GM18951 (cell line): ENCODE measurements around the gene PFKP.
"Not testable (repeated sequence)": the region's sequence is repeated elsewhere in the genome, so short reads cannot be mapped to it uniquely, and the experiment has no call there.

ENCODE experiments used
- POLR2A ChIP-seq: IDR thresholded peaks from 4 replicates; pipeline ENCODE4 v1.6.1; 2011; ENCODE audit warnings: mild to moderate bottlenecking; ENCODE audit not compliant: insufficient read length, insufficient read depth; ENCODE audit errors: extremely low read depth
- in situ Hi-C: fragments of 300-500 bp; cut with MboI; formaldehyde crosslinking; loops from one replicate; pipeline ENCODE4 v1.12.0; 2022; ENCODE audit warnings: low sequenced_read_pairs, mixed read lengths, inconsistent platforms; ENCODE audit not compliant: unreplicated experiment

PFKP gene

DNA sequence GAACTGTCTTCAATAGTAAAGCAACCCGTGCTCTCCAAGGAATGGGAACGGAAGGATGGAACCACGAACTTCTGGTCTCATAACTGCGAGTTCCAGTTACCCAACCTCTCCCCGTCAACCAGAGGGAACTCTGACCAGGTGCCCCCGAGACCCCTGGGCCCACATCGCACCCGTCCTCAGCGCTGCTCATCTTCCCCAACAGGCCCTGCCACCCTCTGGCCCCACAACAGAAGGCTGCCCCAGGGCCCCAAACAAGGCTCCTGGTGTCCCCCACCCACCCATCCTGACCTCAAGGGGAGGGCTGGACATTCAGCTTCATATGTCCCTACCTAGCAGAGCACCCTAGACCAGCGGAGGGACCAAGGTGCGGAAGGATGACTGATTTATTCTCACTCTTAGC lies 82.6 kb downstream of the PFKP start:
- TF ChIP-seq POLR2A = no peak
- in situ Hi-C loops = no loop called here

- in situ Hi-C loops = no loop called here
- TF ChIP-seq POLR2A = no peak
Measured at GRCh38 chr10:3150366-3150765, 83.0 kb downstream of the PFKP start.

DNA sequence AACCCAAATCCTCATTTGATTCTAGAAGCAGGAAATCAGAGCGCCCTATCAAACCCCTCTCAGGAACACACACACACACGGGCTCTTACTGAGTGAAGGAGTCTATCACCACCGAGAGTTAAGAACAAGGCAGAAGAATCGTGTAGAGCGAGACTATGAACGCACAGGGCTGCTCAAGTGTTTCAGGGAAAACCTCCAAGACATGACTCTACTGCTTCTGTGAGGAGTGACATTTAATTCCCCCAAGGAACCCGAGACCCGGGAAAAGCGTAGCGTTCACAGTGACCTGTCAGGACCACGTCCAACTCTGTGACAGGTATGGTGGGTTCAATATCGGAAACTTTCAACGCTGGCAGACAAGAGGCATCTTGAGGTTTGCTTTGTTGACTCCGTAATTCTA lies 83.6 kb downstream of the PFKP start:
- no peak for TF ChIP-seq POLR2A
- in situ Hi-C loops = no loop called here

DNA sequence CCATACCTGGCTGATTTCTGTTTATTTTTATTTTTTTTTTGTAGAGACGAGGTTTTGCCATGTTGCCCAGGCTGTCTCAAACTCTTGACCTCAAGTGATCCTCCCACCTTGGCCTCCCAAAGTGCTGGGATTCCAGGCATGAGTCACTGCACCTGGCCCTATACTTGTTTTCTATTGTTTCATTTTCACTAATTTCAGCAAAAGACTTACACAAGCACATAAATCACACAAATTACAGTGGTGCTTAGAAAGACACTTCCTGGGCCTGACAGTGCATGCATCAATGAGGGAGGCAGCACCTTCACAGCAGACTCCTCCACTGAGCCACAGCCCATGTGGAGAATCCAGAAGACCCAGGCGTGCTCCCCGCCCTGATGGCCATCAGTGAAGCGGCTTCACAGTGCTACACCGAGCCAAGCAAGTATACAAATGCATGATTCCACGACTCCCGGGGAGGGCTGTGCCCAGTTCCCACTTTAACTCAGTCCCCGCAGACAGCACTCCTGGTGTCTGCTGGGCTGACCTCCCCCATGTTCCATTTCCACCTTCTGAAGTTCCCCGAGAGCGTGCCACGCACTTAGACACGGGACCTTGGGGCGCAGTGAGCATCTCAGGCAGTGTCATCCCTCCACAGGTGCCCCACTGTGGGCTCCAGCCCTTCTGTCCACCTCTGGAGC lies 84.7 kb downstream of the PFKP start:
- in situ Hi-C loops = no loop called here
- no peak for TF ChIP-seq POLR2A

GRCh38 chr10:3152566-3152935 lies 85.2 kb downstream of the PFKP start:
- in situ Hi-C loops = no loop called here
- no peak for TF ChIP-seq POLR2A

GRCh38 chr10:3154666-3155065 lies 87.3 kb downstream of the PFKP start:
- TF ChIP-seq POLR2A = no peak

DNA sequence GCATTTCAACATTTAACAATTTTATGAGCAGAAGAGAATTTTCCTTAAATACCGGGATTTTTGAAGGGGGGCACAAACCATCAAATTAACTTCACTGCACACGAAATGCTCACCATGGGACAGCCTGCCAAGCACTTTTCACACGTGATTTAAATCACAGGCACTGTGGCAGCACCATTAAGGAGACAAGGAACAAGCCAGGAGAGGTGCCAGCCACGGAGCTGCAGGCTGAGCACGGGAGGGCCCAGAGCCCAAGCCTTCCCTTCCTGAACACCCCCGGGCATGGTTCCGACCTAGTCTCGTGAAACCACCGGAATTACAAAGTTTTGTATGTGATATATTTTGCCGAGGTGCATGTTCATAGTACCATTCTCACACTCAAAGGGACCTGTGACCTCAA lies 91.8 kb downstream of the PFKP start:
- in situ Hi-C loops = no loop called here
- no peak for TF ChIP-seq POLR2A

More at GRCh38 chr10:3154666-3155065, 87.3 kb downstream of the PFKP start:
- in situ Hi-C loops = no loop called here

DNA sequence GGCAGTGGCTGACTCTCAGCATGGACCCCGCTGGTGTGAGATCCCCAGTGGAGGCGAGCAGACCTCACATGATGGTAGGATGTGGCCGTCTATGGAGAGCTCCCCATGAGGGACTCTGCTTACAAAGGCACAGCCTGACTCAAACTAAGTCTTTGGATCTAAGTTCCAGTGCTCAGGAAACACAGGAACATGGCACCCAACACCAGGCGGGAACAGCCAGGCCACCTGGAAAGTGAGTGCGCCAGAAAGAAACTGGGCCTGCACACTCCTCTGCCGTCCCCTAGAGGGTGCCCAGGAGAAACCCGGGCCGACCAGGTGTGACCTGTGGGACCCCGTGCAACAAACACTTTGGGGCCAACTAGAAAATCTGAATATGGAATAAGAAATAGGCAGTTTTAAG lies 95.2 kb downstream of the PFKP start:
- in situ Hi-C loops = no loop called here
- TF ChIP-seq POLR2A = no peak

DNA sequence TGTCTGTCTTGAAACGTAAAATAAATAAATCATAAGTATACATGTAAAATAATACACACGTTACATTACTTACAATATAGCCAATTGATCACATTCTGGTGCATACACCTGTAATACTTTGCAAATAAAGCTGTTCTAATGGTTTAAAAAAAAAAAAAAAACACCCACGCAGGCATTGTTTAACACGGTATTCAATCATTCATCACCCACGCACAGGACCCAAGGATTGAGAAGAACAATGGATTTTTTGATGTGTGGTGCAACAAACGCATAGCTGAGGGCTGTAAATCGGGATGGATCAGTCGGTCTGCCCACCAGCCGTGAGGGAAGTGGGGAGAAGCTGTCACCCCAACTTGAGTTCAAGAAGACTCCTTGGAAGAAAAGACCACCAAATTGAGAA lies 96.5 kb downstream of the PFKP start:
- no peak for TF ChIP-seq POLR2A
- in situ Hi-C loops = no loop called here

- in situ Hi-C loops = no loop called here
- TF ChIP-seq POLR2A = no peak
Measured at GRCh38 chr10:3165196-3165595, 97.8 kb downstream of the PFKP start.

- in situ Hi-C loops = no loop called here
- TF ChIP-seq POLR2A = no peak
Measured at GRCh38 chr10:3166496-3167290, 99.3 kb downstream of the PFKP start.

DNA sequence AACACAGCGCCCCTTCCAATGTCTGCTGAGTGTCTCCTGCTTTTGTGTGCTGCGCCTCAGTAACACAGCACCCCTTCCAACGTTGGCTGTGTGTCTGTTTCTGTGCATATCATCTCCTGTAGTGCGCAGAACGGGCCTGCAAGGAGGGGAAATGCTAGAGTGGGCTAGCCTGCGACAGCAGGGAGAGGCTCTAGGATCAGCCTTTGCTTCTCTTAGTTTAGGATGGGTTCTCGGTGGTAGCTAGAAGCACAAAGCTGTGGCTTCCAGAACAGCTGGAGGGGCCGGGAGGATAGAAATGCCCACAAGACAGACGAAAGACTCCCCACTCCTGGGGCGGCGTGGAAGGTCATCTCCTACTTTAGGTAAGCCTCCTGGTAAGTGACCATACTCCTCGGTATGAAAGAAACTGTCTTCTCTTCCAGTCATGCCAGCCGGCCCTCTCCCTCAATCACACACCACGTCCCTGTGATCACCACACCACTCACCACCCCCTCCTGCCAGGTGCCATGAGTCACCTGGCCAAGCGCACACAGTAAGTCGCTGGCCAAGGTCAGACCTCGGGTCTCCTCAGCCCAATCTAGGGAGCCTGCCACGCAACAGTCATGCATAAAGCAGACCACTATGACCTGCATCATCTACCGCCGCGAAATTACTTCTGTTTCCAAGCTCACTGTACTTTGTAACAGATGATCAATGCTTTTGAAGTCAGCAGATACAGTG lies 100.4 kb downstream of the PFKP start:
- no peak for TF ChIP-seq POLR2A
- in situ Hi-C loops = no loop called here

- in situ Hi-C loops = no loop called here
- no peak for TF ChIP-seq POLR2A
Measured at GRCh38 chr10:3169271-3169670, 101.9 kb downstream of the PFKP start.

GRCh38 chr10:3169673-3170072 lies 102.3 kb downstream of the PFKP start:
- in situ Hi-C loops = no loop called here

GRCh38 chr10:3171488-3171887 lies 104.1 kb downstream of the PFKP start:
- in situ Hi-C loops = not testable (repeated sequence)

More at GRCh38 chr10:3169673-3170072, 102.3 kb downstream of the PFKP start:
- TF ChIP-seq POLR2A = no peak
